HepG2 (cell line): ENCODE data around the gene PLPP3. TPM values are rescaled to one million over a fixed set of nuclear protein-coding genes. Genes with fewer than 3 reads are reported as not detected.

Source experiments
- CBX1 ChIP-seq: IDR thresholded peaks from one replicate; pipeline ENCODE4 v1.6.1; 2016; ENCODE audit warnings: antibody characterized with exemption, low read depth
- CREB1 ChIP-seq, 2 experiments: fragments of 450-650 bp in 1 of 2; IDR thresholded peaks; 2 replicates each; pipeline ENCODE4 v1.6.1; 2016 to 2017; ENCODE audit warnings: control low read depth in 1 of 2, mild to moderate bottlenecking in 1 of 2, missing compliant biosample characterization in 1 of 2, missing genetic modification characterization in 1 of 2
- HMG20A ChIP-seq: IDR thresholded peaks from 2 replicates; pipeline ENCODE4 v1.6.1; 2016; ENCODE audit warnings: borderline replicate concordance
- HNF1A ChIP-seq, 2 experiments: sonication (generic) in 1 of 2; formaldehyde crosslinking in 1 of 2; IDR thresholded peaks; 2 replicates each; pipeline versions ENCODE4 v1.4.0 to v1.6.1; 2016 to 2020; ENCODE audit warnings: borderline replicate concordance in 1 of 2, low read depth in 1 of 2, mild to moderate bottlenecking in 1 of 2, missing genetic modification reagents in 1 of 2
- HNRNPH1 ChIP-seq: fragments of 200-400 bp; formaldehyde crosslinking; optimal IDR thresholded peaks from 2 replicates; pipeline ENCODE3; 2017; ENCODE audit warnings: mild to moderate bottlenecking, low read depth, low read length
- HOXD1 ChIP-seq: sonication (generic); formaldehyde crosslinking; IDR thresholded peaks from 2 replicates; pipeline ENCODE4 v1.5.0; 2020; ENCODE audit warnings: missing genetic modification reagents
- NCOR1 ChIP-seq: fragments of 200-600 bp; sonication (generic); IDR thresholded peaks from 2 replicates; pipeline ENCODE4 v1.7.0; 2017; ENCODE audit warnings: antibody characterized with exemption, low read length, borderline replicate concordance
- NR2F6 ChIP-seq, 2 experiments: IDR thresholded peaks; 2 replicates each; pipeline ENCODE4 v1.6.1; 2016; ENCODE audit warnings: antibody characterized with exemption in 1 of 2, mild to moderate bottlenecking in 1 of 2
- PHB2 ChIP-seq: fragments of 450-650 bp; IDR thresholded peaks from 2 replicates; pipeline ENCODE4 v1.6.1; 2018; ENCODE audit not compliant: partially characterized antibody
- SOX13 ChIP-seq, 3 experiments: fragments of 450-650 bp in 1 of 3; sonication (generic) in 1 of 3; formaldehyde crosslinking in 1 of 3; IDR thresholded peaks in 2 of 3; conservative IDR thresholded peaks in 1 of 3; 2 replicates each; pipeline versions ENCODE4 v1.5.0 to v1.6.1; 2016 to 2020; ENCODE audit warnings: antibody characterized with exemption in 1 of 3, mild to moderate bottlenecking in 1 of 3, missing compliant biosample characterization in 1 of 3, missing genetic modification reagents in 1 of 3, moderate library complexity in 1 of 3
- TGIF2 ChIP-seq: IDR thresholded peaks from 2 replicates; pipeline ENCODE4 v1.6.1; 2016; ENCODE audit warnings: control low read depth, missing compliant biosample characterization
- ZBTB25 ChIP-seq: IDR thresholded peaks from 2 replicates; pipeline ENCODE4 v1.6.1; 2018; ENCODE audit warnings: missing genetic modification reagents
- ZFYVE20 ChIP-seq: sonication (generic); formaldehyde crosslinking; IDR thresholded peaks from 2 replicates; pipeline ENCODE4 v1.8.0; 2023; ENCODE audit warnings: low read depth, mild to moderate bottlenecking, moderate library complexity, missing genetic modification reagents, borderline replicate concordance
- ZNF331 ChIP-seq: sonication (generic); formaldehyde crosslinking; IDR thresholded peaks from 2 replicates; pipeline ENCODE4 v1.4.0; 2020; ENCODE audit warnings: missing genetic modification reagents
- ZNF790 ChIP-seq: sonication (generic); formaldehyde crosslinking; IDR thresholded peaks from 2 replicates; pipeline ENCODE4 v1.8.0; 2022; ENCODE audit warnings: missing genetic modification reagents, mild to moderate bottlenecking, borderline replicate concordance
- ZSCAN31 ChIP-seq: sonication (generic); formaldehyde crosslinking; IDR thresholded peaks from 2 replicates; pipeline ENCODE4 v1.5.0; 2020; ENCODE audit warnings: low read depth, mild to moderate bottlenecking, missing genetic modification reagents
- polyA plus RNA-seq, 8 experiments: library from polyadenylated mRNA; depleted of rRNA in 3 of 8; stranded (reverse) in 7 of 8; unstranded in 1 of 8; fragments of >200 nt; fragmentation: Illumina TruSeq in 4 of 8; extraction: Trizol in 4 of 8; gene quantifications; 2 replicates each; pipeline versions ENCODE4 v1.2.1 to v1.2.3, GENCODE V29; 2011 to 2016; ENCODE audit warnings: low read depth in 4 of 8, missing spikeins in 1 of 8, mixed read lengths in 1 of 8; ENCODE audit not compliant: insufficient read depth in 1 of 8
- total RNA-seq, 5 experiments: library from RNA; depleted of rRNA; stranded (reverse); fragments of >200 nt; fragmentation: Illumina TruSeq; extraction: Trizol; gene quantifications; 2 replicates each; pipeline ENCODE4 v1.2.3, GENCODE V29; 2016; ENCODE audit warnings: low read depth in 1 of 5
- TF ChIP-seq, protein P1 (sequence below): sonication (generic); formaldehyde crosslinking; IDR thresholded peaks from 2 replicates; pipeline ENCODE4 v1.4.0; 2020; ENCODE audit warnings: missing genetic modification reagents, borderline replicate concordance
- TF ChIP-seq, protein P2 (sequence below): sonication (generic); formaldehyde crosslinking; IDR thresholded peaks from 2 replicates; pipeline ENCODE4 v1.8.0; 2022; ENCODE audit warnings: missing genetic modification reagents, mild to moderate bottlenecking, borderline replicate concordance
- TF ChIP-seq, protein P3 (sequence below): sonication (generic); formaldehyde crosslinking; IDR thresholded peaks from 2 replicates; pipeline ENCODE4 v1.5.0; 2020; ENCODE audit warnings: missing genetic modification reagents

PLPP3 gene
- total and polyA plus RNA-seq, 2 of the 13 experiments (the other 11 are each of a cell fraction or from before 2014, with no cell fraction given): 49.7 to 65.8 TPM

- no peak for TF ChIP-seq ZFYVE20 (CRISPR knock-in tag)
- TF ChIP-seq SOX13 (IDR thresholded peaks at IDR 0.05): 0 out of 2 replicates have a peak, but pooled peaks have one; percentile 47
- TF ChIP-seq SOX13 (CRISPR knock-in tag; conservative IDR thresholded peaks at IDR 0.05 in 1 of 2, IDR thresholded peaks at IDR 0.05 in 1 of 2): peak in 1 of 2 experiments; percentile 90; a peak in 2 of 4 replicates
- no peak for TF ChIP-seq PHB2
- no peak for TF ChIP-seq HNRNPH1
- no peak for TF ChIP-seq ZSCAN31 (CRISPR knock-in tag)
- TF ChIP-seq, protein P1, sequence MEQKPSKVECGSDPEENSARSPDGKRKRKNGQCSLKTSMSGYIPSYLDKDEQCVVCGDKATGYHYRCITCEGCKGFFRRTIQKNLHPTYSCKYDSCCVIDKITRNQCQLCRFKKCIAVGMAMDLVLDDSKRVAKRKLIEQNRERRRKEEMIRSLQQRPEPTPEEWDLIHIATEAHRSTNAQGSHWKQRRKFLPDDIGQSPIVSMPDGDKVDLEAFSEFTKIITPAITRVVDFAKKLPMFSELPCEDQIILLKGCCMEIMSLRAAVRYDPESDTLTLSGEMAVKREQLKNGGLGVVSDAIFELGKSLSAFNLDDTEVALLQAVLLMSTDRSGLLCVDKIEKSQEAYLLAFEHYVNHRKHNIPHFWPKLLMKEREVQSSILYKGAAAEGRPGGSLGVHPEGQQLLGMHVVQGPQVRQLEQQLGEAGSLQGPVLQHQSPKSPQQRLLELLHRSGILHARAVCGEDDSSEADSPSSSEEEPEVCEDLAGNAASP (CRISPR knock-in tag): peak; percentile 56; the same call in 1 of the 2 replicates
- no peak for TF ChIP-seq CBX1
- peak; percentile 43; the same call in 1 of the 2 replicates for TF ChIP-seq ZNF331 (CRISPR knock-in tag)
- no peak for TF ChIP-seq HOXD1 (CRISPR knock-in tag)
- no peak for TF ChIP-seq HNF1A (IDR thresholded peaks at IDR 0.05; ENCODE audit: low read depth)
- TF ChIP-seq HNF1A (CRISPR knock-in tag; IDR thresholded peaks at IDR 0.05; ENCODE audit: borderline replicate concordance): 0 out of 2 replicates have a peak, but pooled peaks have one; percentile 24
- TF ChIP-seq, protein P2, sequence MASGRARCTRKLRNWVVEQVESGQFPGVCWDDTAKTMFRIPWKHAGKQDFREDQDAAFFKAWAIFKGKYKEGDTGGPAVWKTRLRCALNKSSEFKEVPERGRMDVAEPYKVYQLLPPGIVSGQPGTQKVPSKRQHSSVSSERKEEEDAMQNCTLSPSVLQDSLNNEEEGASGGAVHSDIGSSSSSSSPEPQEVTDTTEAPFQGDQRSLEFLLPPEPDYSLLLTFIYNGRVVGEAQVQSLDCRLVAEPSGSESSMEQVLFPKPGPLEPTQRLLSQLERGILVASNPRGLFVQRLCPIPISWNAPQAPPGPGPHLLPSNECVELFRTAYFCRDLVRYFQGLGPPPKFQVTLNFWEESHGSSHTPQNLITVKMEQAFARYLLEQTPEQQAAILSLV (CRISPR knock-in tag): no peak
- no peak for TF ChIP-seq ZNF790
- TF ChIP-seq NCOR1: peak; percentile 36; the same call in 1 of the 2 replicates
- TF ChIP-seq TGIF2 (CRISPR knock-in tag): peak; percentile 74
- peak; percentile 78 for TF ChIP-seq HMG20A (CRISPR knock-in tag)
- TF ChIP-seq ZBTB25 (CRISPR knock-in tag): no peak
- TF ChIP-seq, protein P3, sequence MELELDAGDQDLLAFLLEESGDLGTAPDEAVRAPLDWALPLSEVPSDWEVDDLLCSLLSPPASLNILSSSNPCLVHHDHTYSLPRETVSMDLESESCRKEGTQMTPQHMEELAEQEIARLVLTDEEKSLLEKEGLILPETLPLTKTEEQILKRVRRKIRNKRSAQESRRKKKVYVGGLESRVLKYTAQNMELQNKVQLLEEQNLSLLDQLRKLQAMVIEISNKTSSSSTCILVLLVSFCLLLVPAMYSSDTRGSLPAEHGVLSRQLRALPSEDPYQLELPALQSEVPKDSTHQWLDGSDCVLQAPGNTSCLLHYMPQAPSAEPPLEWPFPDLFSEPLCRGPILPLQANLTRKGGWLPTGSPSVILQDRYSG (CRISPR knock-in tag): no peak
- no peak for TF ChIP-seq CREB1 (IDR thresholded peaks at IDR 0.05)
- TF ChIP-seq CREB1 (CRISPR knock-in tag; IDR thresholded peaks at IDR 0.05): peak; percentile 46; the same call in 1 of the 2 replicates
- peak; percentile 40 for TF ChIP-seq NR2F6 (IDR thresholded peaks at IDR 0.05)
- TF ChIP-seq NR2F6 (CRISPR knock-in tag; IDR thresholded peaks at IDR 0.05): no peak
Measured at GRCh38 chr1:56535939-56536338, 43.4 kb downstream of the PLPP3 start (continued).
